ENCODE measurements around the gene IGSF21.

DNA sequence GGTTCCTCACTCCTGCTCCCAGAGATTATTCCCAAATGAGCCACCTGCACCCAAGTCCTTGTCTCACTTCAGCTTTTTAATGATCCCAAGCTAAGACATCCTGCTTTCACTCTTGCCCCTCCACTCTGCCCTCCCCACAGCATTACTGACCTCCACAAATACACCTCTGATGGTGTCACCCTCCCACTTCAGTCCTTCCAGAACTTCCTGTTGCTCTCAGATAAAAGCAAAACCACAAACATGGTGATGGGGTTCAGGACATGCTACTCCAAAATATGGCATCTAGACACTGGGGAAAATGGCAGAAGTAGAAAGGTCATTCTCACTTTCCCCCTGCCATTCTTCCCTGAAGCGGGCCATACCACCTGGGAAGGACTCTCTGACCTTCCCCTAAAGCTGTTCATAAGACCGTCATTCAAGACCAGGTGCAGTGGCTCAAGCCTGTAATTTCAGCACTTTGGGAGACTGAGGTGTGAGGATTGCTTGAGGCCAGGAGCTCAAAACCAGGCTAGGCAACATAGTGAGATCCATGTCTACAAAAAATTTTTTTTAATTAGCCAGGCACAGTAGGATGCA, 307.4 kb downstream of the IGSF21 start:
- TF ChIP-seq, protein P1, sequence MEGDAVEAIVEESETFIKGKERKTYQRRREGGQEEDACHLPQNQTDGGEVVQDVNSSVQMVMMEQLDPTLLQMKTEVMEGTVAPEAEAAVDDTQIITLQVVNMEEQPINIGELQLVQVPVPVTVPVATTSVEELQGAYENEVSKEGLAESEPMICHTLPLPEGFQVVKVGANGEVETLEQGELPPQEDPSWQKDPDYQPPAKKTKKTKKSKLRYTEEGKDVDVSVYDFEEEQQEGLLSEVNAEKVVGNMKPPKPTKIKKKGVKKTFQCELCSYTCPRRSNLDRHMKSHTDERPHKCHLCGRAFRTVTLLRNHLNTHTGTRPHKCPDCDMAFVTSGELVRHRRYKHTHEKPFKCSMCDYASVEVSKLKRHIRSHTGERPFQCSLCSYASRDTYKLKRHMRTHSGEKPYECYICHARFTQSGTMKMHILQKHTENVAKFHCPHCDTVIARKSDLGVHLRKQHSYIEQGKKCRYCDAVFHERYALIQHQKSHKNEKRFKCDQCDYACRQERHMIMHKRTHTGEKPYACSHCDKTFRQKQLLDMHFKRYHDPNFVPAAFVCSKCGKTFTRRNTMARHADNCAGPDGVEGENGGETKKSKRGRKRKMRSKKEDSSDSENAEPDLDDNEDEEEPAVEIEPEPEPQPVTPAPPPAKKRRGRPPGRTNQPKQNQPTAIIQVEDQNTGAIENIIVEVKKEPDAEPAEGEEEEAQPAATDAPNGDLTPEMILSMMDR (IDR thresholded peaks at IDR 0.05; ENCODE audit: insufficient read depth, low read length), result no peak
- no peak for TF ChIP-seq POLR2AphosphoS5 (IDR thresholded peaks at IDR 0.05; ENCODE audit: low read depth)
- TF ChIP-seq, protein P2, sequence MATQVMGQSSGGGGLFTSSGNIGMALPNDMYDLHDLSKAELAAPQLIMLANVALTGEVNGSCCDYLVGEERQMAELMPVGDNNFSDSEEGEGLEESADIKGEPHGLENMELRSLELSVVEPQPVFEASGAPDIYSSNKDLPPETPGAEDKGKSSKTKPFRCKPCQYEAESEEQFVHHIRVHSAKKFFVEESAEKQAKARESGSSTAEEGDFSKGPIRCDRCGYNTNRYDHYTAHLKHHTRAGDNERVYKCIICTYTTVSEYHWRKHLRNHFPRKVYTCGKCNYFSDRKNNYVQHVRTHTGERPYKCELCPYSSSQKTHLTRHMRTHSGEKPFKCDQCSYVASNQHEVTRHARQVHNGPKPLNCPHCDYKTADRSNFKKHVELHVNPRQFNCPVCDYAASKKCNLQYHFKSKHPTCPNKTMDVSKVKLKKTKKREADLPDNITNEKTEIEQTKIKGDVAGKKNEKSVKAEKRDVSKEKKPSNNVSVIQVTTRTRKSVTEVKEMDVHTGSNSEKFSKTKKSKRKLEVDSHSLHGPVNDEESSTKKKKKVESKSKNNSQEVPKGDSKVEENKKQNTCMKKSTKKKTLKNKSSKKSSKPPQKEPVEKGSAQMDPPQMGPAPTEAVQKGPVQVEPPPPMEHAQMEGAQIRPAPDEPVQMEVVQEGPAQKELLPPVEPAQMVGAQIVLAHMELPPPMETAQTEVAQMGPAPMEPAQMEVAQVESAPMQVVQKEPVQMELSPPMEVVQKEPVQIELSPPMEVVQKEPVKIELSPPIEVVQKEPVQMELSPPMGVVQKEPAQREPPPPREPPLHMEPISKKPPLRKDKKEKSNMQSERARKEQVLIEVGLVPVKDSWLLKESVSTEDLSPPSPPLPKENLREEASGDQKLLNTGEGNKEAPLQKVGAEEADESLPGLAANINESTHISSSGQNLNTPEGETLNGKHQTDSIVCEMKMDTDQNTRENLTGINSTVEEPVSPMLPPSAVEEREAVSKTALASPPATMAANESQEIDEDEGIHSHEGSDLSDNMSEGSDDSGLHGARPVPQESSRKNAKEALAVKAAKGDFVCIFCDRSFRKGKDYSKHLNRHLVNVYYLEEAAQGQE (IDR thresholded peaks at IDR 0.05; ENCODE audit: insufficient replicate concordance, low read depth), result no peak
- TF ChIP-seq GABPA (IDR thresholded peaks at IDR 0.05; ENCODE audit: low read depth), result no peak
